GM12874 (cell line): ENCODE measurements around the gene ACP7.

Source experiments
- CTCF ChIP-seq: IDR thresholded peaks from 2 replicates; pipeline ENCODE4 v1.5.1; 2011; ENCODE audit warnings: low read depth, mild to moderate bottlenecking, control low read depth, low read length, moderate library complexity; ENCODE audit not compliant: insufficient read depth

The ACP7 gene

GRCh38 chr19:39112338-39112890 is 28.2 kb downstream of the ACP7 start:
- no peak for TF ChIP-seq CTCF

DNA sequence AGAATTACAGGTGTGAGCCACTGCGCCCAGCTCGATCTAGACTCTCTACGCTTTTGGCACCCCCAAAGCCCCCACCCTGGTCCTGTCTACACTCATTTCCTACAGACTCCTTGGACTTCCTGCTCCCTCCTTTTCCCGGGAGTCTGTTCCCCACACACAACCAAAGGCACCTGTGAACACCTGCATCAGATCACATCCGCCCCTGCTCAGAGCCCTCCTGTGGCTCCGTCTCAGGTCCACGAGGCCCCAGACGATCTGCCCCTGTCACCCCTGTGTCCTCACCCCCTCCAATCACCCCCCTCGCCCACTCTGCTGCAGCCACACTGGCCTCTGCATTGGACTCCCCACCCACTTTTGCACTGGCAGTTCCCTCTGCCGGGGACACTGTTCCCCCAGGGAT is 29.0 kb downstream of the ACP7 start:
- no peak for TF ChIP-seq CTCF

DNA sequence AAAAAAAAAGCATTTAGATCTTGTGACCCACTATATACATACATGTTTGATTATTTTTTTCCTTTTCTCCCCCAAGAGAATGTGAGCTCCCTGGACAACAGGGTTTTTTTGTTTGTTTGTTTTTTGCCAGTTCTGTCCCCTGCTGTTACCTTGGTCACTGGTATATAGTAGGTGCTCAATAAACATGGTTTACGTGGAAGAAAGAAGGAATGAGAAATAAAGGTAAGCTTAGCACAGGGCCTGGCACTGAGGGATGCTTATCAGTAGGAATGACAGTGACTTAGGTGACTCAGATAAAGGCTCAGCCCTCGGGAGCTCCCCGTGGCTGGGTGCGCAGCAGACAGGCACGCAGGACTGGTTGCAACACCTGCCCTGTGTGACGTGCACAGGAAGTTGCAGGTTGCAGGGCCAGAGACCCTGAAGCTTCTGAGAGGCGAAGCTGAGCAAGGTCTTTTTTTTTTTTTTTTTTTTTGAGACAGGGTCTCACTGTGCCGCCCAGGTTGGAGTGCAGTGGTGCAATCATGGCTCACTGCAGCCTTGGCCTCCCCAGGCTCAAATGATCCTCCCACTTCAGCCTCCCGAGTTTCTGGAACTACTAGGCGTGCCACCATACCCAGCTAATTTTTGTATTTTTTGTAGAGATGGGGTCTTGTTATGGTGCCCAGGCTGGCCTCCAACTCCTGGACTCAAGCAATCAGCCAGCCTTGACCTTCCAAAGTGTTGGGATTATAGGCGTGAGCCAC is 31.1 kb downstream of the ACP7 start:
- TF ChIP-seq CTCF, result no peak

DNA sequence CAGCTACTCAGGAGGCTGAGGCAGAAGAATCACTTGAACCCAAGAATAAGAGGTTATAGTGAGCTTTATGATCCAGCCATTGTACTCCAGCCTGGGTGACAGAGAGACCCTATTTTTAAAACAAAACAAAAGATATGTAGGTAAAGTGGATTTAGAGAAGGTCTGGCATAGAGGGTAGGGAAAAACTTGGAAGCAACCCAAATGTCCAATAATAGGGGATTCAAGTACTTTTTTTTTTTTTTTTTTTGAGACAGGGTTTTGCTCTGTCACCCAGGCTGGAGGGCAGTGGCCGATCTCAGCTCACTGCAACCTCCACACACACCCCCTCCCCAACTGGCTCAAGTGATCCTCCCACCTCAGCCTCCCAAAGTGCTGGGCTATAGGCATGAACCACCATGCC is 35.7 kb downstream of the ACP7 start:
- no peak for TF ChIP-seq CTCF

DNA sequence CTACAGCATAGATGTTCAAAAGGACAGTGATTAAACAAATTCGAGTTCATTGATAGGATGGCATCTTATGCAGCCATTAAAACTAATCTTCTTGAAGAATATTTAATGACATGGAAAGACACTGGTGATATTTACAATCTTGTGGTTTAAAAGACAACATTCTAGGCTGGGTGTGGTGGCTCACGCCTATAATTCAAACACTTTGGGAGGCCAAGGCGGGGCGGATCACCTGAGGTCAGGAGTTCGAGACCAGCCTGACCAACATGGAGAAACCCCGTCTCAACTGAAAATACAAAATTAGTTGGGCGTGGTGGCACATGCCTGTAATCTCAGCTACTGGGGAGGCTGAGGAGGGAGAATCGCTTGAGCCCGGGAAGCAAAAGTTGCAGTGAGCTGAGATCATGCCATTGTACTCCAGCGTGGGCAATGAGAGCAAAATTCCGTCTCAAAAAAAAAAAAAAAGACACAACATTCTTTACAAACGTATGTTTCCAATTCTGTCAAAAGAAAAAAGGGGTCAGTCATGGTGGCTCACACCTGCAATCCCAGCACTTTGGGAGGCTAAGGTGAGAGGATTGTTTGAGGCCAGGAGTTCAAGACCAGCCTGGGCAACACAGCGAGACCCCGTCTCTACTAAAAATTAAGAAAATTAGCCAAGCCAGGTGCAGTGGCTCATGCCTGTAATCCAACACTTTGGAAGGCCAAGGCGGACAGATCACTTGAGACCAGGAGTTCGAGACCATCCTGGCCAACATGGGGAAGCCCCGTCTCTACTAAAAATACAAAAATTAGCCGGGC is 39.0 kb downstream of the ACP7 start:
- no peak for TF ChIP-seq CTCF

DNA sequence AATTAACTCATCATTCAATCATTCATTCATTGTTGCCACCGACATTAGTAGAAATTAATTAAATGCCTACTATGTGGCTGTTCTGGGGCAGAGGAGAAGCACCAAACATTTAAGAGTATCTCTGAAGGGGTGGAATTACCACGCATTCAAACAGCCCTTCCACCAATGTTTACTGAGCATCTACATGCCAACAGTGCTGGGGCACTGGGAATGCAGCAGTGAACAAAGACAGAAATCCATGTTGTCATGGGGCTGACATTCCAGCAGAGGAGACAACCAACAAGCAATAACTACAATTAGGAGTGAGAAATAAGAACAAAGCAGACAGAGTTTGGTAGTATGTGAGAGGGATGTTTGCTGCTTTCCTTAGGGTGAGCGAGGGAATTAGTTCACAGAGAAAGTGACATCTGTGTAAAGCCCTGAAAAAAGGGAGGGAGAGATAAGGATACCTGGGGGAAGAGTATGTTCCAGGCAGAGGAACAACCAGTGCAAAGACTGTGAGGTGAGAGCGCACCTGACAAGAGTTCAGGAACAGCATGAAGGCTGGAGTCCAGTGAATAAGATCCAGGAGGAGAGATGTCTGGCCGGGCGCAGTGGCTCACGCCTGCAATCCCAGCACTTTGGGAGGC is 40.1 kb downstream of the ACP7 start:
- no peak for TF ChIP-seq CTCF

GRCh38 chr19:39125199-39125553 is 41.0 kb downstream of the ACP7 start:
- no peak for TF ChIP-seq CTCF
